HK-2 (cell line): ENCODE measurements around the gene DPF1.
"Not testable (repeated sequence)": the region's sequence is repeated elsewhere in the genome, so short reads cannot be mapped to it uniquely, and the experiment has no call there.

Source experiments
- DNase-seq: peaks from one replicate; pipeline ENCODE4 v3.0.0-alpha.2; 2018; ENCODE audit not compliant: unreplicated experiment

Gene DPF1

DNA sequence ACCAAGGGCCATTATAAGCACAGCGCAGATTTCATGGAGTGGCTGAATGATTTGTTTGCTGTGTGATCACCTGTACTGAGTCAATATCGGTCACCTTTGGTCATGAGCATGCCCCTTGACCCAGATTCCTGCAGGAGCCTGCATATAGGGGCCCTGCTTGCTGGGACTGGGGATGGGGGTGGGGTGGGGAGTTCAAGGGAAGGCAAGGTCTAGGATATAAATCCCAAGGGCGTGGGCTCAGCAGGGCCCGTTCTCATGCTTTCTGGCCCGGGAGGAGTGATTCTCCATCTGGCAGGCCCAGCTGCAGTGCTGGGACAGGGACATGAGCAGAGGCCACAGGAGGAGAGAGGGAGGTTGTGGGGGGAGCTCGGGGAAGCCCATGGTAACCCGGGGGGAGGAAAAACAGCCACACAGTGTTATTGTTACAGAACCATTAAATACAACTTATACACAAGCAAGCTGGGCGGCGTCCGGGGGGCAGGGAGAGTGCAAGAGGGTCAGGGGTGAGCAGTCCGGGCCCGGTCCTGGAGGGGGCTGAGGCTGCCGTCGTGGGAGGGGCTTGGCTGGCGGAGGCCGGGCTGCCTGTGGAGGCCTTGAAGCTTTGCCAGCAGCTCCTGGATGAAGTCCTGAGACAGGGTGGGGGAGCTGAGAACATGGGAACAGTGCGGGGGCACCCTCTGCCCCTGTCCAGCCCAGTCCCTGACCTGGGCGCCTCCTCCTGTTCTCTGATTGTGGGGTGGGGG is 27.0 kb upstream of the DPF1 start:
- DNase-seq: no peak

DNA sequence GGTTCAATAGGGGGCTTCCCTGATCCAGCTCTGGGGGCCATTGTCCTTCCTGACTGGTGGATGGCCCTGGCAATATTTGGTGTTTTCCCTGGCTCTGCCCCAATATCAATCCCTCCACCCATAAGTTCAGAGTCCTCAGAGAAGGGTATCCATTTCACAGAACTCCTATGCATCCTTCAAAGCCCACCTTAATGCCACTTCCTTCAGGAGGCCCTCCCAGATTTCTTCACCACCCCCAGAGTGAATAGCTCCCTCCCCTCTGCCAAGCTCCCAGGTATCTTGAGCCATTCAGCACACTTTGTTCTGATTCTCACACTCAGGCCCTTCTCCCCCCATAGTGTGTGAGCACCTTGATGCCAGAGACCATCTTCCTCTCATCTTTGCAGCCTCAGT is 26.4 kb upstream of the DPF1 start:
- no peak for DNase-seq

DNA sequence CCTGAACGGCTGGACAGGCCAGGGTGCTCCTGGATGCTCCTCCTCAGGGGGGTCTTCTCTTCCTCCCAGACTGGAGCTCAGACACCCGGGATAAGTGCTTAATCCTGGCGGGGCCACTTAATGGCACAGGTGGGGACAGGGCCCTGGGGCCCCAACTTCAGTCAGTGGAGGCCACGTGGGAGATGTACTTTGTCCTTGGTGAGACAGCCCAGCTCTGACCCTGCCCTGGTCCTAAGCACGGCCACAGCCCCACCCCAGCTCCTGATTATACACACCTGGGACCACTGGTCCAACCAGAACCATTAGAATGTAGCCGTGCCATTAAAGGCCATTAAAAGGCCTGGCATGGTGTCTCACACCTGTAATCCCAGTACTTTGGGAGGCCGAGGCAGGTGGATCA is 24.4 kb upstream of the DPF1 start:
- no peak for DNase-seq

GRCh38 chr19:38247734-38248268 is 23.8 kb upstream of the DPF1 start:
- DNase-seq: no peak

- no peak for DNase-seq
Observed at GRCh38 chr19:38247126-38247525, 23.1 kb upstream of the DPF1 start.

DNA sequence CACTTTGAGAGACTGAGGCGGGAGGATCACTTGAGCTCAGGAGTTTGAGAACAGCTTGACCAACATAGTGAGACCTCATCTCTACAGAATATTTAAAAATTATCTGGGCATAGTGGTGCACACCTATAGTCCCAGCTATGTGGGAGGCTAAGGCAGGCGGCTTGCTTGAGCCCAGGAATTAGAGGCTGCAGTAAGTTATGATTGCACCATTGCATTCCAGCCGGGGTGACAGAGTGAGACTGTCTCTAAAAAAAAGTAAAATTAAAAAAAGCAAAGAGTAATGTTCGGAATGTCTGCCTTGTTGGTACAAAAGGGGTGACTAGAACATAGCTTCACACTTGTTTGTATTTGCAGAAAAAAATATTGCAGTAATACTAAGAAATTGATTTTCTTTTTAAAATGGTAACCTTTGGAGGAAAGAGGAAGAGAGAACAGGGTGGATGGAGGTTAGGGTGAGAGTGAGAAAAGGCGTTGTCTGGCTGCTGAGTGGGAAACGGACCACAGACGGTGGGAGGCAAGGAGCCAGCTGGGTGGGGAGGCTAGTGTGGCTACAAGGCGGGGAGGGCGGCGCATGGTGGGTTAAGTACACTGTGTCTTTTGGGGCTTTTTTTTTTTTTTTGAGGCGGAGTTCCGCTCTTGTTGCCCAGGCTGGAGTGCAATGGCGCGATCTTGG is 21.9 kb upstream of the DPF1 start:
- DNase-seq: no peak

GRCh38 chr19:38243279-38243673 is 19.3 kb upstream of the DPF1 start:
- no peak for DNase-seq

DNA sequence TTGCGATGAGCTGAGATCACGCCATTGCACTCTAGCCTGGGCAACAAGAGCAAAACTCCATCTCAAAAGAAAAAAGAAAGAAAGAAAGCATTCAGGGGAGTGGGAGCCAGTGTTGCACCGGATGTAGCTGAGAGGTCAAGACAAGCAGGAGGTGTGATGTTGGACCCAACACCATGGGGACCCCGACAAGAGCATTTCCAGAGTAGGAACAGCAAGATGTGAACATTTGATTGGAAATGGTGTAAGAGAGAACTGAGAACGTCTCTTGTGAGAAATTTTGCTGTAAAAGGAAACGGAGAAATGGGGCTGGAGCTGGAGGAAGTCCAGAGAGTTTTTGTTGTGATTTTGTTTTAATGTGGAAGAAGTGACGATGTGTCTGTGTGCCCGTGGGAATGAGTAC is 15.8 kb upstream of the DPF1 start:
- no peak for DNase-seq

- no peak for DNase-seq
Observed at GRCh38 chr19:38234615-38235014, 10.6 kb upstream of the DPF1 start.

- DNase-seq: peak; percentile 79
Observed at GRCh38 chr19:38233740-38234251, 9.8 kb upstream of the DPF1 start.

DNA sequence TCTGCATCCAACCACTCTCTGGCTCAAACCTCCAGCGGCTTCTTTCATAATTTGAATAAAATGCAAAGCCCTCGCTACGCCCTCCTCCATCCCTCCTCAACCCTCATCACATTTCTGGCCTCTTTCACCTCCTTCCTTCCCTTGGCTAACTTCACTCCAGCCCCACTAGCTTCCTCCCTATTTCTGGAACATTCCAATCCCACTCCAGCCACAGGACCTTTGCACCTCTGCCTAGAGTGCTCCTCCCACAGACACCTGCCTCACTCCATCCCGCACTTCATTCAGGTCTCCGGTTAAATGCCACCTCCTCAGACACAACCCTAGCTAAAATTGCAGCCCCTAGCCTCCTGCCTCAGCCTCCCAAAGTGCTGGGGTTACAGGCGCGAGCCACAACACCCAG is 7.9 kb upstream of the DPF1 start:
- DNase-seq: no peak

DNA sequence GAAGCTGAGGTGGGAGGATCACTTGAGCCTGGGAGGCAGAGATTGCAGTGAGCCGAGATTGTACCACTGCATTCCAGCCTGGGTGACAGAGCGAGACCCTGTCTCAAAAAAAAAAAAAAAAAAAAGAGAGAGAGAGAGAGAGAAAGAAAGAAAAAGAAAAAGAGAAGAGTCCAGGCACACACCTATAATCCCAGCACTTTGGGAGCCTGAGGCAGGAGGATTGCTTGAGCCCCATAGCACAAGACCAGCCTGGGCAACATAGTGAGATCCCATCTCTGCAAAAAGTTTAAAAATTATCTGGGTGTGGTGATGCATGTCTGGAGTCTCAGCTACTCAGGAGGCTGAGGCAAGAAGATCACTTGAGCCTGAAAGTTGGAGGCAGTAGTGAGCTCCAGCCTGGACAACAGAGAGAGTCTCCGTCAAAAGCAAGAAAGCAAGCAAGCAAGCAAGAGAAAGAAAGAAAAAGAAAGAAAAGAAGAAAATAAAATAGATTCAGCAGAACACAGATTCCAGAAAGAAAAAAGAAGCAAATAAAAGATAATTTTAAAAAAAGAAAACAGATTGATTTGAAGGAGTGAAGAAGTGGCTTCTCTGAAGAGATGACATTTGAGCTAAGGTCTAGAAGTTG is 6.6 kb upstream of the DPF1 start:
- not testable (repeated sequence) for DNase-seq

- DNase-seq: peak; percentile 76
Observed at GRCh38 chr19:38229585-38230073, 5.6 kb upstream of the DPF1 start.

- DNase-seq: no peak
Observed at GRCh38 chr19:38228491-38229439, 4.7 kb upstream of the DPF1 start.

DNA sequence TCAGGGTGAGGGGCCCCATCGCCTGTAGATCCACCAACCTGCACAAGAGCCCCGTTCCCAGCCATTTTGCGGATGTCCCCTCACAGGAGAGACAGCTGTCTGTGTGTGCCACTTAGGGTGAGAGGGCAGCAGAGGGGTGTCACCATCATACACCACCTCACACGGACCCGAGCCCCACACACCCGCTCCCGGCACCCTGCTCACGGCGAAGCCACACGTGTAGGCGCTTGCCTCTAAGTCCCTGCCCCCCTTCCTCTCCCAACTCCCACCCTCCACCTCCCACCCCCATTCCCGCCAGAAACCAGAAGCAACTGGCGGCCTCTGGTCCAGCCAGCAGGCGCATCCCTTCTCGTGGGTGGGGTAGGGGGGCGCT is 4.0 kb upstream of the DPF1 start:
- DNase-seq: no peak

GRCh38 chr19:38227287-38228004 is 3.4 kb upstream of the DPF1 start:
- no peak for DNase-seq

GRCh38 chr19:38224863-38225218 is 819 bp upstream of the DPF1 start:
- not testable (repeated sequence) for DNase-seq

- no peak for DNase-seq
Observed at GRCh38 chr19:38223617-38224013, 407 bp downstream of the DPF1 start.

DNA sequence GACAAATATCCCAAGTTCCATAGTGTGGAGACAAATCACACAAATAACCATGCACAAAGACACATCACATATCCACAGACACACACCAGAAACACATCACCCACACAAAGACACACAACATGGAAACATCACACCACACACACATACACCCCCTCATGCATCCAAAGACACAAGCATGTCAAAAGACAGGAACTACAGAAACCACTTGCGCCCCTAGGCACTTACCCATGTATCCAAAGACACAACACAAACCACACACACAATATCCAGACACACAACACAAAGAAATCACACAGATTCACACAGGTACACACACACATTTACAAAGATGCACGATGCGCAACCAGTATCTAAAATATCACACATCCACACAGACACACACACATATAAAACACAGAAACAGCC is 901 bp downstream of the DPF1 start:
- no peak for DNase-seq

DNA sequence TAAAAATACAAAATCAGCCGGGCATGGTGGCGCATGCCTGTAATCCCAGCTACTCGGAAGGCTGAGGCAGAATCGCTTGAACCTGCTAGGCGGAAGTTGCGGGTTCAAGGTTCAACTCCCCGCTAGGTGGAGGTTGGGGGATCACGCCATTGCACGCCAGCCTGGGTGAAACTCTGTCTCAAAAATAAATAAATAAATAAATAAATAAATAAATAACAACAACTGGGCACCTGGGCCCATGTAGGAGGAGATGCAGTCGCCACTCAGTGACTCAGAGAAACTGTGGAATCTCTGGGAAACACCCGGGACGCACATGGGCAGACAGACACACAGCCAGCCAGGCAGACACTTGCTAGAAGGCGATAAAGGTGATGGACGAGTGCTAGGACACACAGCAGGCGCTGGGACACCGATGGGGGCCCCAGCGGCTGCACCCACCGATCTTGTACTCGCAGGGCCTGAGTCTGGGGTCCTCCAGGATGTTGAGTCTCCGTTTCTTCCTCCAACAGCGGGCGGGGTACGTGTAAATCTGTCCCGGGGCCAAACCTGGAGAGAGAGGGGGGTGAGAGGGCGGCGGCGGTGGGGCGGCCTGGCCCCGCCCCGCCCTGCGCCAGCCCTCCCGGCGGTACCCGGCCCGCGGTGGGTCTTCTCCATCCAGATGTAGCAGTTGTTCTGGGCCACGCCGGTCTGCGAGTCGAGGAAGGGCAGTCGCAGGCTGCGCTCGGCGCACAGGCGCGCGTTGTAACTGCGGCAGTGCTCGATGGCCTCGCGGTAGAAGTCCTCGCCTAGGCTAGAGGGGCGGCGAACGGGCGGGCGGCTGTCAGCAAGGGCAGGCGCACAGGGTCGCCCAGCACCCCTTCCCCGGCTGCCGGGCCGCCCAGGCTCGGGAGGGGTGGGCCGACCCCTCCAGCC is 1.8 kb downstream of the DPF1 start:
- no peak for DNase-seq
